Activated CD4-positive, alpha-beta T cell treated with anti-CD3 and anti-CD28 coated beads for 36 hours (primary cell): Measurements from ENCODE around the gene AP1S1. TPM values are rescaled to one million over a fixed set of nuclear protein-coding genes. Genes with fewer than 3 reads are reported as not detected.
A peak's percentile ranks its signal among the peaks of the same experiment; 100 is the strongest.

Experiments
- ATAC-seq: fragments of 200-7000 bp; cut with Tn5 transposase; one replicate; pipeline ENCODE4 v1.10.0; 2021; ENCODE audit warnings: mild to moderate bottlenecking, moderate library complexity
- CTCF ChIA-PET: fragments of 350-600 bp; sonication (Branson Sonifier 250); formaldehyde crosslinking; loops from one replicate; lab custom pipeline; 2021; ENCODE audit warnings: antibody characterized with exemption; lab: Charles Lee
- POLR2A ChIA-PET: fragments of 350-600 bp; sonication (Branson Sonifier 250); formaldehyde crosslinking; loops from one replicate; lab custom pipeline; 2021; ENCODE audit warnings: antibody characterized with exemption, inconsistent platforms; lab: Charles Lee
- DNase-seq: peaks from one replicate; pipeline ENCODE4 v3.0.0-alpha.2; 2020
- H3K27ac Mint-ChIP-seq: one replicate; pipeline ENCODE4 v1.8.0; 2021; ENCODE audit warnings: mixed read lengths
- H3K27me3 Mint-ChIP-seq: one replicate; pipeline ENCODE4 v1.8.0; 2021; ENCODE audit warnings: mixed read lengths
- H3K36me3 Mint-ChIP-seq: one replicate; pipeline ENCODE4 v1.8.0; 2021; ENCODE audit warnings: low read depth, mixed read lengths
- H3K4me1 Mint-ChIP-seq: one replicate; pipeline ENCODE4 v1.8.0; 2021; ENCODE audit warnings: mixed read lengths
- H3K4me3 Mint-ChIP-seq: one replicate; pipeline ENCODE4 v1.8.0; 2021; ENCODE audit warnings: mild to moderate bottlenecking, moderate library complexity, mixed read lengths
- H3K9me3 Mint-ChIP-seq: one replicate; pipeline ENCODE4 v1.8.0; 2021; ENCODE audit warnings: low read depth, mixed read lengths
- intact Hi-C, 2 experiments: fragments of 100-400 bp; cut with DNase I in 1 of 2; cut with micrococcal nuclease in 1 of 2; formaldehyde crosslinking; loops; one replicate each; pipeline versions ENCODE4 v1.14.2 to v1.15.1; 2022 to 2024; cut with DNase I, micrococcal nuclease
- total RNA-seq, 2 experiments: library from RNA; stranded (reverse); gene quantifications; one replicate each; pipeline ENCODE4 v1.2.3, GENCODE V29; 2021

The AP1S1 gene
- total RNA-seq, 2 experiments from 2014 or later: 33.7 to 43.0 TPM

DNA sequence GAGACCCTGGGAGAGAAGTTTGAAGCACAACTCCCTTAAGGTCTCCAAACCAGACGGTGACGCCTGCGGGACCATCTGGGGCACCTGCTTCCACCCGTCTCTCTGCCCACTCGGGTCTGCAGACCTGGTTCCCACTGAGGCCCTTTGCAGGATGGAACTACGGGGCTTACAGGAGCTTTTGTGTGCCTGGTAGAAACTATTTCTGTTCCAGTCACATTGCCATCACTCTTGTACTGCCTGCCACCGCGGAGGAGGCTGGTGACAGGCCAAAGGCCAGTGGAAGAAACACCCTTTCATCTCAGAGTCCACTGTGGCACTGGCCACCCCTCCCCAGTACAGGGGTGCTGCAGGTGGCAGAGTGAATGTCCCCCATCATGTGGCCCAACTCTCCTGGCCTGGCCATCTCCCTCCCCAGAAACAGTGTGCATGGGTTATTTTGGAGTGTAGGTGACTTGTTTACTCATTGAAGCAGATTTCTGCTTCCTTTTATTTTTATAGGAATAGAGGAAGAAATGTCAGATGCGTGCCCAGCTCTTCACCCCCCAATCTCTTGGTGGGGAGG is 16.5 kb upstream of the AP1S1 start:
- ChIA-PET CTCF (interaction anchor here (0.6 to 1.5 kb wide), 4 partner anchors 8 to 80 kb away, joined by 3 to 6 read pairs (median 4); partner anchors contain the start of genes SERPINE1 and ZNHIT1), POLR2A (no interaction called here)
- Mint-ChIP-seq H3K36me3 (no peaks in the 10 kb centered on the region), H3K27me3 (peaks cover 8% of the 10 kb centered on the region), H3K4me1 (peaks cover 57% of the 10 kb centered on the region), H3K27ac (no peak overlapping the region), H3K4me3 (peak overlapping the region; percentile 15), H3K9me3 (no peaks in the 10 kb centered on the region)
- ATAC-seq (no peak), DNase-seq (no peak)
- intact Hi-C loops: loop anchor here (1.0 to 2.0 kb wide), 5 partner anchors 17 to 242 kb away; partner anchors contain the start of genes TRIM56 (in 2 of the 2), ACHE (in 1 of the 2), AP1S1 (in 1 of the 2) and PLOD3 (in 1 of the 2)

DNA sequence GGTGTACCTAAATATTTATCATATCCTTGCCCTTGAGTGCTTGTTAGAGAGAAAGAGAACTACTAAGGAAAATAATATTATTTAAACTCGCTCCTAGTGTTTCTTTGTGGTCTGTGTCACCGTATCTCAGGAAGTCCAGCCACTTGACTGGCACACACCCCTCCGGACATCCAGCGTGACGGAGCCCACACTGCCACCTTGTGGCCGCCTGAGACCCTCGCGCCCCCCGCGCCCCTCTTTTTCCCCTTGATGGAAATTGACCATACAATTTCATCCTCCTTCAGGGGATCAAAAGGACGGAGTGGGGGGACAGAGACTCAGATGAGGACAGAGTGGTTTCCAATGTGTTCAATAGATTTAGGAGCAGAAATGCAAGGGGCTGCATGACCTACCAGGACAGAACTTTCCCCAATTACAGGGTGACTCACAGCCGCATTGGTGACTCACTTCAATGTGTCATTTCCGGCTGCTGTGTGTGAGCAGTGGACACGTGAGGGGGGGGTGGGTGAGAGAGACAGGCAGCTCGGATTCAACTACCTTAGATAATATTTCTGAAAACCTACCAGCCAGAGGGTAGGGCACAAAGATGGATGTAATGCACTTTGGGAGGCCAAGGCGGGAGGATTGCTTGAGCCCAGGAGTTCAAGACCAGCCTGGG is 15.9 kb upstream of the AP1S1 start:
- DNase-seq (peak; percentile 94), ATAC-seq (peak; percentile 91)
- Mint-ChIP-seq H3K27me3 (peaks cover 7% of the 10 kb centered on the region), H3K4me3 (peak overlapping the region; percentile 43), H3K36me3 (no peaks in the 10 kb centered on the region), H3K4me1 (peaks cover 58% of the 10 kb centered on the region), H3K27ac (no peak overlapping the region), H3K9me3 (no peaks in the 10 kb centered on the region)
- POLR2A ChIA-PET: no interaction called here
- intact Hi-C loops: loop anchor here (1.0 to 2.0 kb wide), 4 partner anchors 16 to 79 kb away; partner anchors contain the start of genes TRIM56 (in 2 of the 2), AP1S1 (in 1 of the 2) and PLOD3 (in 1 of the 2)
- CTCF ChIA-PET: interaction anchor here (0.6 to 1.5 kb wide), 4 partner anchors 7 to 54 kb away, joined by 3 to 5 read pairs (median 3); partner anchors contain the start of gene SERPINE1

DNA sequence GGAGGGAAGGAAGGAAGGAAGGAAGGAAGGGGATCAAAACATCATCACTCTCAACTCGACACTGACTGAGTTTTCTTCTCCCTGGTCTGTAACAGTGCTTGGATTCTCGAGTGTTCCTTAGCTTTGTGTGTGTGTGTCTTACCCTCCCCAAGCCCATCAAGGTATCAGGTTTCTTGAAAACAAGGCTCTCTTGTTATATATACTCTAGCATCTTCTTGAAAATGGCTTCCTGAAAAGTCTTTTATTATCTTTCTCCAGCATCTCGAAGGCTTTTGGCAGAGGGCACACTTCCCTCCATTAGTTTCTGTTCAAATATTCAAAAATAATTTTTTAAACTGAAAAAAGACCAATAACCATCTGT is 14.0 kb upstream of the AP1S1 start:
- ChIA-PET POLR2A (no interaction called here), CTCF (interaction anchor here (0.6 to 5.9 kb wide), 10 partner anchors 15 to 198 kb away, joined by 3 to 132 read pairs (median 3); partner anchors contain the start of genes IFT22, MOGAT3 and TRIM56)
- Mint-ChIP-seq H3K27ac (peak overlapping the region; percentile 42), H3K4me1 (peaks cover 47% of the 10 kb centered on the region), H3K36me3 (no peaks in the 10 kb centered on the region), H3K4me3 (no peak overlapping the region), H3K9me3 (no peaks in the 10 kb centered on the region), H3K27me3 (peaks cover 14% of the 10 kb centered on the region)
- intact Hi-C loops: no loop called here
- no peak for DNase-seq
- ATAC-seq: no peak

DNA sequence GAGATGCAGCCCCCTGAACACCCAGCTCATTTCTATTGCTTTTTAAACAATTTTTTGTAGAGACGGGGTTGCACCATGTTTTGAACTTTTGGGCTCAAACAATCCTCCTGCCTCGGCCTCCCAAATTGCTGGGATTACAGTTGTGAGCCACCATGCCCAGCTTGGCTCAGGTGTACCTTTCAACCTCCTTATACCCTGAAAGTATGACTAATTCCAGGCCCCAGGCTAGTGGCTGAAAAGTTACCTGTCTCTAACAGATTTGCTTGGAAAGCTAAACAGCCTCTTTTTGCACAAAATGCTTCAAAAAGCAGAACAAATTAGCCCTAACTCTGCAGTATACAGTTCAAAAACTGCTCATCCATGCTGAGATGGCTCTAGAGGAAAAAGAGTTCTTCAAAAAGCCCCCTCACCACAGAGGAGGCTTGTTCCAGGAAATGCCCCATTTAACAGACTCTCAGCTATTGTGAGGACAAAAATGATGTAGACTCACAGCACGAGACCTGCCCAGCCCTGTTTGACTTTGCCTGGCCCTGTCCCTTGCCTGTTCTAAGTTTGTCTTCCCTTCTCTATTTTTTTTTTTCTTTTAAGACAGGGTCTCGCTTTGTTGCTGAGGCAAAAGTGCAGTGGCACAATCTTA is 13.4 kb upstream of the AP1S1 start:
- peaks cover 14% of the 10 kb centered on the region for H3K27me3 Mint-ChIP-seq
- no peaks in the 10 kb centered on the region for H3K36me3 Mint-ChIP-seq
- intact Hi-C loops: no loop called here
- no peak overlapping the region for H3K4me3 Mint-ChIP-seq
- H3K9me3 Mint-ChIP-seq: no peaks in the 10 kb centered on the region
- POLR2A ChIA-PET: interaction anchor here (0.6 kb wide), 2 partner anchors 12 to 20 kb away, joined by 3 to 12 read pairs; no protein-coding TSS in a partner anchor
- no peak for DNase-seq
- H3K27ac Mint-ChIP-seq: no peak overlapping the region
- CTCF ChIA-PET: interaction anchor here (0.6 to 5.9 kb wide), 11 partner anchors 15 to 197 kb away, joined by 3 to 132 read pairs (median 3); partner anchors contain the start of genes IFT22, MOGAT3 and TRIM56
- ATAC-seq: no peak
- H3K4me1 Mint-ChIP-seq: peaks cover 47% of the 10 kb centered on the region

DNA sequence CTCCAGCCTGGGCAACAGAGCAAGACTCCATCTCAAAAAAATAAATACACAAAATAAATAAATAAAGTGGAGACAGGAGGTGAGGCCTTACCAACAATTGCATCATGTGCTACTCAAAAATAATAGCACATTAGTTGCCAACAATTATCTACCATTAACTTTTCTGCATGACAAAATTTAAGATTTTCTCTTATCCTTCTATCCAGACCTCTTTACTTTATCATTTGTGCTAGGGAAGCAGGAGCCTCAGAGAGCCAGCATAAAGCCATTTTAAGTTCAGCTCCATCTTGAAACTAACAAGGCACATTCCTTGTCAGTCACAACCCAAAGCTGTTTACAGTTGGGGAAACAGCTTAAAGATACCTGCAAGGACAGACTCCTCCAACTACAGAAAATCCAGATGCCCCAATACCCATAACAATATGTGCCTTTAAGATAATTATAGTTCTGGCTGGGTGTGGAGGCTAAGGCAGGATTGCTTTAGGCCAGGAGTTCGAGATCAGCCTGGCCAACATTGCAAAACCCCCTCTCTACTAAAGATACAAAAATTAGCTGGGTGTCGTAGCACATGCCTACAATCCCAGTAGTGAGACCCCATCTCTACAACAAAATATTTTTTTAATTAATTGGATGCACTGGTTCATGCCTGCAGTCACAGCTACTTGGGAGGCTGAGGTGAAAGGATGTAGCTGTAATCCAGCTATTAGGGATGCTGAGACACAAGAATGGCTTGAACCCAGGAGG is 2.2 kb upstream of the AP1S1 start:
- ATAC-seq: no peak
- Mint-ChIP-seq H3K36me3 (peaks cover 3% of the 10 kb centered on the region), H3K4me1 (peaks cover 12% of the 10 kb centered on the region), H3K9me3 (peaks cover 3% of the 10 kb centered on the region), H3K27me3 (peaks cover 4% of the 10 kb centered on the region), H3K27ac (no peak overlapping the region), H3K4me3 (no peak overlapping the region)
- POLR2A ChIA-PET: interaction anchor here (0.6 kb wide), 1 partner anchor 11 kb away, joined by 12 read pairs; no protein-coding TSS in a partner anchor
- CTCF ChIA-PET: interaction anchor here (0.7 to 3.0 kb wide), 6 partner anchors 8 to 92 kb away, joined by 3 to 26 read pairs (median 6); partner anchors contain the start of gene VGF
- no peak for DNase-seq
- intact Hi-C loops: loop anchor here in 1 of 2 experiments (5.0 kb wide), 1 partner anchor 265 kb away; the partner anchor contains the start of gene UFSP1

DNA sequence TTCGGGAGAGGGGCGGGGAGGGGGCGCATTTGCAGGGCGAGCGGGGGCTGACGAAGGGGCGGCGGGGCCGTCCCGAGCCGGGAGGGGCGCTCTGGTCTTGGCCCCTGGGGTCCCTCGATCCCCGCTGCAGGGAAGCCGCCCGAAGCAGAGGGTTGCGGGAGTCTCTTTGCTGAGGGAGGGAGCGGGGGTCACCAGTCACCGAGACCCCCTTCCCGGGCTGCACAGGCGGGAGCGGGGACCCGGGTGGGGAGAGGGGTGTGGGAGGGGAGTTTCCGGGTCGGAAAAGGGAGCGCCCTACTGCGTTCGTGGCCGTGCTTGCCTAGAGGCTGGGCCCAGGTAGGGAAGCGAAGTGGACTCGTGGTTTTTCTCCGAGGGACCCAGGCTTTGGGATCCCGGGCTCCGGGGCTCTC is 422 bp downstream of the AP1S1 start:
- intact Hi-C loops: loop anchor here (1.0 to 5.0 kb wide), 10 partner anchors 9 to 280 kb away; partner anchors contain the start of genes FIS1 (in 1 of the 2), PLOD3 (in 1 of the 2), TRIM56 (in 1 of the 2) and UFSP1 (in 1 of the 2)
- POLR2A ChIA-PET: no interaction called here

DNA sequence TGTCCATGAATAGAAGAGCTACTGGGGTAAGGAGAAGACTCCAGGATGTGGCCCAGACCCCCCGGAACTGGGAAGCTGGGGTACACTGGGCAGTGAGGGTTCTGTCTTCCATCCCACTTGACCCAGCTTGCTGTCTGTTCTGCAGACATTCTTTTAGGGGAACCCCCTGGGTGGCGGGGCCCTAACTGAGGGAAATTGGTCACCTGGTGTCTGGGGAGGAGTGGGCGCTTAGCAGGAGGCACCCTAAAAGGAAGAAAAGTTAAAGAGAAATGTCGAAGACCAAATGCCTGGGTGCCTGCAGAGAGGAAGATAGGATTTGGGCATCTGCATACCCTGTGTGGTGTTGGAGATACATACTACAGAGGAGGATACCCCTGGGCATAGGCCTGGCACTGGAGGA is 1.0 kb downstream of the AP1S1 start:
- H3K9me3 Mint-ChIP-seq: peaks cover 3% of the 10 kb centered on the region
- ChIA-PET CTCF (interaction anchor here (0.6 to 4.6 kb wide), 5 partner anchors 10 to 1056 kb away, joined by 3 to 32 read pairs (median 3); no protein-coding TSS in a partner anchor), POLR2A (no interaction called here)
- peaks cover 30% of the 10 kb centered on the region for H3K36me3 Mint-ChIP-seq
- peak overlapping the region; percentile 76 for H3K4me3 Mint-ChIP-seq
- no peaks in the 10 kb centered on the region for H3K27me3 Mint-ChIP-seq
- intact Hi-C loops: loop anchor here (2.0 kb wide), 2 partner anchors 13 to 89 kb away; partner anchors contain the start of gene FIS1 (in 1 of the 2)
- DNase-seq: peak; percentile 37
- peaks cover 12% of the 10 kb centered on the region for H3K4me1 Mint-ChIP-seq
- peak overlapping the region; percentile 22 for H3K27ac Mint-ChIP-seq
- no peak for ATAC-seq

More for the DNA sequence above, 422 bp downstream of the AP1S1 start:
- CTCF ChIA-PET: interaction anchor here (1.1 to 4.6 kb wide), 3 partner anchors 10 to 15 kb away, joined by 3 to 32 read pairs (median 26); no protein-coding TSS in a partner anchor
- peak overlapping the region; percentile 76 for H3K4me3 Mint-ChIP-seq
- peak; percentile 48 for DNase-seq
- peaks cover 3% of the 10 kb centered on the region for H3K9me3 Mint-ChIP-seq
- peak overlapping the region; percentile 22 for H3K27ac Mint-ChIP-seq
- peaks cover 2% of the 10 kb centered on the region for H3K27me3 Mint-ChIP-seq
- peaks cover 12% of the 10 kb centered on the region for H3K4me1 Mint-ChIP-seq
- H3K36me3 Mint-ChIP-seq: peaks cover 24% of the 10 kb centered on the region
- ATAC-seq: peak; percentile 28

DNA sequence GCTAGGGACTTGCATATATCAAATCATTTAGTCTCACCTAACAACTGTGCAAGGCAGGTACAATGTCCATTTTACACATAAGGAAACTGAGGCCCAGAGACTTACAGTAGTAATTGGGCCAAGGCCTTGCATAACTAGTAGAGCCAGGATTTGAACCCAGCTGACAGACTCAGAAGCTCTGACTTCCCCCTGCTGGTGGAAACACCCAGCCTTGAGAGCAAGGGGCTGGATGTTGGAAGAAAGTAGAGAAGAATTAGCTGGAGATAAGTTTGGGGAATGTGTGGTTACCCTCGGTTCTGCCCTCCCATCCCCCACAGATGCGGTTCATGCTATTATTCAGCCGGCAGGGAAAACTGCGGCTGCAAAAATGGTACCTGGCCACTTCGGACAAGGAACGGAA is 2.0 kb downstream of the AP1S1 start:
- Mint-ChIP-seq H3K4me1 (peaks cover 12% of the 10 kb centered on the region), H3K27me3 (no peaks in the 10 kb centered on the region), H3K36me3 (peaks cover 34% of the 10 kb centered on the region), H3K4me3 (no peak overlapping the region), H3K9me3 (peaks cover 3% of the 10 kb centered on the region), H3K27ac (no peak overlapping the region)
- no peak for DNase-seq
- ChIA-PET CTCF (interaction anchor here (0.8 to 4.6 kb wide), 7 partner anchors 9 to 23 kb away, joined by 3 to 32 read pairs (median 4); partner anchors contain the start of gene VGF), POLR2A (interaction anchor here (0.6 kb wide), 1 partner anchor 28 kb away, joined by 5 read pairs; no protein-coding TSS in a partner anchor)
- intact Hi-C loops: no loop called here
- no peak for ATAC-seq

DNA sequence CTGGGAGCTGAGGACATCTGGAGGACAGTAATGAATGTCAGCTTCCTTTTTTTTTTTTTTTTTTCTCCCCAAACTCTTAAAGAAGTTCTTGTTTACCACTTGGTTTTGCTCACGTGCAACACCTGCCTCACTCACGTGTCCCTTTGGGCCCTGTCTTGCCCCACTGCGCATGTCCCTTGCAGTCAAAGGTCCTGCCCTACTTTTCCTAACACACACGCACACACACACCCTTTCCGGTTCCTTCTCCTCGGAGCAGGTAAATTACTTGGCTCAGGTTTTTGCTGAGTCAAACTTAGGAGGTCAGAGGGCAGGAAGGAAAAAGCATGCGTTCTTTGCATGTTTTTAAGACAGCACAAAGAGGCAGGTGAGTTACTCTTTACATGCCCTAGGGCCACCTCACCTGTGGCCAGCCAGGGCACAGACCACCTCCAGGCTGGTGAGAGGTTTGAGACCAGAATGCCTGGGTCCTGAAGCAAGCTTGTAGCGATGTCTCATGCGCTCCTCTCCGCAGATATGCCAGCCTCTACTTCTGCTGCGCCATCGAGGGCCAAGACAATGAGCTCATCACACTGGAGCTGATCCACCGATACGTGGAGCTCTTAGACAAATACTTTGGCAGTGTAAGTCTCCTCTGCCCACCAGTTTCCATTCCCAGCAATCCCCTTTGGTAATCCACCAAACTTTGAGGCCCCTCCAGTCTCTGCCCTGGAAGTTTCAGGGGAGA is 2.8 kb downstream of the AP1S1 start:
- intact Hi-C loops: no loop called here
- CTCF ChIA-PET: interaction anchor here (0.8 to 4.6 kb wide), 8 partner anchors 9 to 36 kb away, joined by 3 to 32 read pairs (median 4); partner anchors contain the start of gene VGF
- Mint-ChIP-seq H3K36me3 (peaks cover 34% of the 10 kb centered on the region), H3K9me3 (peaks cover 3% of the 10 kb centered on the region), H3K27ac (no peak overlapping the region), H3K4me1 (peaks cover 12% of the 10 kb centered on the region), H3K4me3 (no peak overlapping the region), H3K27me3 (peaks cover 2% of the 10 kb centered on the region)
- ATAC-seq: no peak
- POLR2A ChIA-PET: interaction anchor here (0.6 kb wide), 1 partner anchor 28 kb away, joined by 5 read pairs; no protein-coding TSS in a partner anchor
- DNase-seq: no peak
